NCI-H2227 (cell line): ENCODE measurements around the gene COPZ2.
"Not testable (repeated sequence)": the region's sequence is repeated elsewhere in the genome, so short reads cannot be mapped to it uniquely, and the experiment has no call there.

Experiments used
- DNase-seq: peaks from one replicate; lab custom pipeline; 2025; ENCODE audit not compliant: unreplicated experiment; lab: John Stamatoyannopoulos, UW

Gene COPZ2

GRCh38 chr17:48056246-48056745 is 18.7 kb upstream of the COPZ2 start:
- no peak for DNase-seq

DNA sequence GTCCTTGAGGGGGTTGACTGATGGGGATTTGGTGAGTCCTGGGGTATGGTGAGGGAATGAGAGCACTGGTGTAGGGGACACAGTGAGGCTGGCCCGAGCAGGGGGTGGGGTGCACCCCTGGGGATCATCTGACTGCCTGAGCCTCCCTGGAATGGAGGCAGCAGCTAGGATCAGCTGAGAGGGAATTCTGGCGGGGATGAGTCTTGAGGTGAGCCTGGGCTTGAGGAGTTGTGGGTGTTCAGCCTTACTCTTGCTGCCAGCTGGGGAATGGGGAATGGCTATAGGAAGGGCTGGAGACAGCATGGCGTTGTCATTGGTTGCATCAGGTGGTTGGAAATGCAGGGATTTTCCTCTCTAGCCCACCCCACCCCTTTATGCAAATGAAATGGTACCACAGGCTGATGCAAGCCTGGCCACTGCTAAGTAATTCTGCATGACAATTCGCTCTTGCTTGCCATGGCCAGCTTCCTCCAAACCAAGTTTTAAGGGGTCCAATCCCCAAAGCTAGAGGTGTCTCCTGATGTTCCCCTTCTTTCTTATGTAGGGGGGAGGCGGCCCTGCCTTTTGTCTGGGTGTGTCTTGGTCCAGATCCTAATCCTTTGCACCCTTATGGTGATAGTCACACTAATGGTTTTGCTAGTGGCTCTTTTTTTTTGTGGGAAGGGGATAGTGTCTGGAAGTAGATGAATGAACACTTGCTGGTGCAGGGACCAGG is 18.1 kb upstream of the COPZ2 start:
- DNase-seq: no peak

DNA sequence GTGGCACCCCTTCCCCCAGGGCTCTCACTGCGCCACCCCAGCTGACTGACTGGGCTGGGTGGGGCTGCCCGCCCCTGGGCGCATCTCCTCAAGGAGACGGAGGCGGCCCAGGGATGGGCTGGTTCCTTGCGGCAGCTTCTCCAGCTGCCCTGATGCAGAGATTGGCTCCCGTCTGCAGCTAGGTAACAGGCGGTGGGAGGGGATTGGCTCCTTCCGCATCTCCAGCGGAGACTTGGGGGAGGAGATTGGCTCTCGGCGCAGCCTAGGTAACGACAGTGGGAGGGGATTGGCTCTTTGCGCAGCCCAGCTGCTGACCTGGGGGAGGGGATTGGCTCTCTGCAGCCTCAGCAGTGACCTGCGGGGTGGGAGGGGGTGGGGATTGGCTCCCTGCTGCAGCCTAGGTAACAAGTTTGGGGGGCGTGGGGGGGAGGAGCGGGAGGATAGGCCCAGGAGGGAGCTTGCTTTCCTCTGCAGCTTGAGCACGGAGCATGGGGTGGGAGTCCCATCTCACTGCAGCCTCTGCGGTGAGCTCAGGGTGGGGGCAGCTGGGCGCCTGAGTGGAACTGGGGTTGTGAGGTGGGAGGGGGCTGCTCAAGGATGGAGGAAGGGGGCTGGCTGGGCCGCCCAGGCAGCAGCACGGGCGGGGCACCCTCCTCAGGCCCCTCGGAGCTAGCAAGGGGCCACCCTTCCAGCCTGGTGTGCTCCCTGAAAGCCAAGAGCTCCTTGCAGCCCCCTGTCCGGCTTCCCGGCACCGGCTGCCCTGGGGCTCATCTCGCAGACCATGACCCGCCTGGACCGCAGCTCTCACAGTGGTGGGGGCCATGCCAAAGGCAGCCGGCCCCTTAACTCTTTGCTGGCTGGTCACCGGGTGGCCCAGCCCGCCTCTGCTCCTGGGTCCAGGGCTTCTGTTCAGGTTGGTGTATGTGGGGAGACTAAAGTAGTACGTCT is 16.9 kb upstream of the COPZ2 start:
- peak; percentile 97 for DNase-seq

GRCh38 chr17:48053758-48054237 is 16.2 kb upstream of the COPZ2 start:
- DNase-seq: no peak

DNA sequence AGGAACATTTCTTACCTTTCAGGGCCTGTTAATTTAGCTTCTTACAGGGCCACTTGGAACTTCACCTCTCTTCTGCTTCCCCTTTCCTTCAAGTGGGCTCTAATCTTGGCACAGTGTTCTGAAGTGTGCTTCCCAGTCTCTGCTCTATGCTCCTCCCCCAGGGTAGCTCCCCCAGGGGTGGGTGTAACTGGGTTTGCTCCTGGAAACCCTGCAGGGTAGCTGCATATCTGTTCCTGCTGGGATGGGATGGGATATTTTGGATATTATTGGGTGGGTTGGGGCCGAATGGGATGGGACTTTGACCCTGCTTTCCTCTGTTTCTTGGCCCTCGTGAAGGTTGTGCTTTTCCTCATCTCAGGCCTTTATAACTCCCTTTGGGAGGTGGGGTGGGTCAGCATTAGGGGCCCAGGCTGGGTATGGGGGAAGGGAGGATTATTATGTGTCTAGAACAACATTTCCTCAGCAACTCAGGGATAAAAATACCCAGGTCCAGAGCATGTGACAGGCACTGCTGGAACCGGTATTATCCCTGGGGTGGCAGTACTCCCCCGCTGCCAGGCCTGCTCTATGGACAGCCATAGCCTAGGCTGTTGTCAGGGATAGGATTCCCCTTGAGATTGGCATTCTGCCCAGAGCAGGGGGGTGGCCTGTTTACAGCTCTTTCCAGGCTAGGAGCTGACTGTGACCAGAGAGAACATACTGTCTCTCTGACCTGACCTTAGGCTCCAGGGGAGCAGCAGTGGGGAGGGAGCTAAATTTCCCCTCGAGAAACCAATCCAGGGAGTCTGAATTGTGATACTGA is 15.6 kb upstream of the COPZ2 start:
- DNase-seq: peak; percentile 72

- DNase-seq: peak; percentile 33
Observed at GRCh38 chr17:48051706-48052486, 14.3 kb upstream of the COPZ2 start.

GRCh38 chr17:48051283-48051682 is 13.7 kb upstream of the COPZ2 start:
- DNase-seq: no peak

DNA sequence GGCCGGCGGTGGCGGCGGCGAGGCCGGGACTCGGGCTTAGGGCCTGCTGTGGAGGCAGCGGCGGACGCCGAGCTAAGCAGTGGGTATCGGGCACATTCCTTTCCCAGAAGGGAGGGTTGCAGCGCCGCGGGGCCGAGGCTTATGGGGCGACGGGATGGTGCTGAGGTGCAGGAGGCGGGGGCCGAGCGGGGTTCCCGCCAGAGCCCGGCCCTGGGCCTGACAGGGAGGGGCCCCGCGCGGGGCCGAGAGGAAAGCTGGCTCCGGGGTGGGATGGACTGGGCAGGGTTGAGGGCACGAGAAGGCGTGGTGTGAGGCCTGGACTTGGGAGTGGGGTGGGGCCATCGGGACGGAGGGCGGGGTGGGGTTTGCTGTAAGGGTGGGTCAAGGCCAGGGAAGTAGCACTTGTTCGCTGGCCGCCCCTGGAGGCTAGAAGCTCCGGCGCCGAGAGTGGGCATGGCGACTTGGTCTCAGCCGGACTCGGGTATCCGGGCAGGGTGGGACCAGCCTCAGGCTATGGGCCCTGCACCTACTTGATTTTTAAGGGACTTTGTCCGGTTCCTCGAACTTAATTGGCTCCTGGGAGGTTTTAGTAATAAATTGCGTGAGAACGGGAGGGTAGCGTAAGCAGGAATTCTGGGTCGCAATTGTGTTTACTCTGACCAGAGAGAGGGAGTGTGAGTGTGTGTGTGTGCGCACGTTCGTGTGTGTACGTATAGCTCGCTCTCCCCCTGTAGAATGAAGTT is 11.0 kb upstream of the COPZ2 start:
- DNase-seq: peak; percentile 87

DNA sequence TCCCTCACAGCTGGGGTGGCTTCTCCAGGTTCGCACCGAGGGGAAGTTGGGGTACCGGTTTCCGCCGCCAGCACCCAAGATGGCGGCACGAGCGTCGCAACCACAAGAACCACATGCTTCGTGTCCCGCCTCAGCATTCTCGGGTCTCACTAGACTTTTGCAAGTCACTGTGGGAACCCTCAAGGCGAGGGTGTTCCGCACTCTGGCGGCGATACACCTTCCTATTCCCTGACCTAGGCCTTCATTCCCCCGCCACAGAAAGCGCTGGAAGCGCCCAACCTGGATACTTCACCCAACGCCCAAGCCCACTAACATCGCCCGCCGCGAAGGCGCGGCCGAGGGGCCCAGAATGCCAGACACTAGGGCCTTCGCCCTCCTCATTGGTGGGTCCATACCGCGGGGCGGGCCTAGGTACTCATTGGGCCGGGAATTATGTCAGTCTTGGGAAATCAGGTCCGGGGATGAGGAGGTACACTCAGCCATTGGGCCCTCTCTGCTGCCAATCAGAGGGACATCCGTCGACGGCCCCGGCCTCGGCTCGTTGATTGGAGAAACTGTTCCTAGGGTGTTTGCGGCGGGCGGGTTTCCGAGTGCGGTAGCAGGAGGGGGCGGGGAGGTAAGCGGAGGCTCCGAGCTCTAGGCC is 10.3 kb upstream of the COPZ2 start, which contains the start of gene NFE2L1:
TSS of gene NFE2L1 (plus strand) at position 619 of the 643 bp plus-strand sequence. CDS start 2,760 bp downstream, outside the sequence.
- DNase-seq: peak; percentile 99

DNA sequence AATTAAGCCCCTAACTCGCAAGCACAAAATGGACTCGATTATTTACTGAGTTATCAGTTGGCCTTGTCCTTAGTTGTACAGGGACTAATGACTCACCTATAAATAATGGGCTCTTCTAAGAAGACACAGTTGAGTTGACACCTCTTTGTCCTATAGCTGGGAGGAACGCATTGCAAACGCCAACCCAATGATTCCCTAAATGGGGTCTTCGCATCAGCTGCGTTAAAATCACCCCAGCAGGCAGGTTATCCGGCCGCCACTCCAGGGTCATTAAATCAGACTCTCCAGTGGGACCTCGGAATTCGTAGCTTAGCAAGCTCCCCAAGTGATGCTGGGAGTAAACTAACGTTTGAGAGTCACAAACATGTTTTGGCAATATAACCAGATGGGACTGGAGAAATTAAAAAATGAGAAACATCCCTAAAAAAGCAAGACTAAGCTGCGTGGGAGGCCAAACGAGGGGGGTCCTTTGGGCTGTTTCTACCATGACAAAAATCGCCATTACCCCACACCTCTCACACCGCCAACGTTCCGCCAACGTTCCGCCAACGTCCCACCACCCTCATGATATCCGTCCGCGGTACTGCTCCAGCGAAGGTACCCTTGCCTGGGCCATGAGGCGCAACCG is 9.6 kb upstream of the COPZ2 start:
- no peak for DNase-seq

DNA sequence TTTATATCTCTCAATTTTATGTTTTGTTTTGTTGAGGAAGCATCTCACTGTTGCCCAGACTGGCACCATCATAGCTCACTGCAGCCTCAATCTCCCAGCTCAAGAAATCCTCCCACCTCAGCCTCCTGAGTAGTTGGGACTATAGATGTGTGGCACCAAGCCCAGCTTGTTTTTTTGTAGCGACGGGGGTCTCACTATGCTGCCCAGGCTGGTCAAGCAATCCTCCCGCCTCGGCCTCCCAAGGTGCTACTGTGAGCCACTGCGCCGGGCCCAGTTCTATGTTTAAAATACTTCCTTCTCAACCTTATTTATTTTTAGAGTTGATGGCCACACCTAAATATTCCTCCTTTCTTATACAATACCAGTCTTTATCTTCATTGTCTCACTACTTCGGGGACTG is 8.7 kb upstream of the COPZ2 start:
- DNase-seq: no peak

DNA sequence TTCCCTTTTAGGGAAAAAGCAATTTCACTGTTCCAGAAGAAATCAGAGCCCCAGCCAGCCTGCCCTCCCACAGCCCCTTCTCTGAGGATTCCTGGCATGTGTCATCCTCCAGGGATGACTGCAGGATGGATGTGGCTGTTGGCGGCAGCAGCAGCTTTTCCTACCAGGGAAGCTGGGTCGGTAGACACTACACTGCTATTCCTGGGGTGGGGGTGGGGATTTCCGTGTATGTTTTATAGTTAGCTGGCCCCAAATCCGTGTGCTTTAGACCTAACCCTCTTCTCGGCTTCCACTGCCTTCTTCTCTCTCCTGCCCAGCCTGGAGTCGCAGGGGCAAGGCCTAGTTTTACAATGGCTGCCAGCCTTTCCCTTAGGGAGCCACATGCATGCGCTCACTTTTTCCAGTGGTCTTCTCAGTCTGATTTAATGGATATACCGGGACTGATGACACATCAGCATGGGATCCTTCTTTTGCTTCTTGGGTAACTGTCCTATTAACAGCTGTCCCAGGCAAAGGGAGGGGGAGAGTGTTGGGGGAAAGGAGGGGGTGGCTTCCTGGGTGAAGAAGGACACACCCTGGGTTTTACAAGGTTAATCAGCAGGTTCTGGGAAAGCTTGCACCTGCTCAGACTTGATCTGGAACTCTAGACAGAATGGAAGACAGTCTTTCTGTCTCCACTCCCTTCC is 7.9 kb upstream of the COPZ2 start:
- DNase-seq: no peak

- no peak for DNase-seq
Observed at GRCh38 chr17:48044851-48045250, 7.3 kb upstream of the COPZ2 start.

DNA sequence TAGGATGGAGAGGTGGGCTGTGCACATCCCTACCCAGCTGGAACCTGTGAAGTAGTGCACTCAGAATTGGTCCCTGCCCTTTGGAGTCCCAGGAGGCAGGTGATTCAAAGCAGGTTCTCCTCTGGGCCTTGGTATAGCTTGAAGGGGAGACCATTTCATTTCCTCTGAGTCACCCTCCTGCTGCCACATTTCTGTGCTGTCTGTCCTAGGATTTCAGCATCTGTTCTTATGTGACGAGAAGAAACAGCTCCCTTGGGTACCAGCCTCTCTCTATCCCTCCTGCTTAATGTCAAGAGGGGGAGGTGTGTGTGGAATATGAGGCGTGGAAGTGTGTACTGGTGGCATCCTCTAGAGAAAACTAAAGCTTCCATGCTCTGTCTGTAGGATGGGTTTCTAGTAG is 5.6 kb upstream of the COPZ2 start:
- DNase-seq: no peak

DNA sequence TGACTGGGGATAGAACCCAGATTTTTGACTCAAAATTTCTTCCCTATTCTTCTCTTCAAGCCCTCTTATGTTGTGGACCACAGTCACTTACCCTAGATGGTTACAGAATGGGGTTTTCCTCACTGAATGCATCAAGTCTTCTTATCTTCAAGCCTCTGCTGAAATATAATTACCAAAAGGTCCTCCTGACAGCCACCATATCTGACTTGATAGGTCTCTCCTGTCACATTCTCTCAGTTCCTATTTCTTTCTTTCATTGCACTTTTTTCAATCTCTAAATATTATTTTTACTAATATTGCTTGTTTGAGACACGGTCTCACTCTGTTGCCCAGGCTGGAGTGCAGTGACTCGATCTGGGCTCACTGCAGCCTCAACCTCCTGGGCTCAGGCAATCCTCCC is 1.1 kb upstream of the COPZ2 start:
- DNase-seq: no peak

- no peak for DNase-seq
Observed at GRCh38 chr17:48037838-48038323, 284 bp upstream of the COPZ2 start.

- no peak for DNase-seq
Observed at GRCh38 chr17:48036693-48037035, 933 bp downstream of the COPZ2 start.

DNA sequence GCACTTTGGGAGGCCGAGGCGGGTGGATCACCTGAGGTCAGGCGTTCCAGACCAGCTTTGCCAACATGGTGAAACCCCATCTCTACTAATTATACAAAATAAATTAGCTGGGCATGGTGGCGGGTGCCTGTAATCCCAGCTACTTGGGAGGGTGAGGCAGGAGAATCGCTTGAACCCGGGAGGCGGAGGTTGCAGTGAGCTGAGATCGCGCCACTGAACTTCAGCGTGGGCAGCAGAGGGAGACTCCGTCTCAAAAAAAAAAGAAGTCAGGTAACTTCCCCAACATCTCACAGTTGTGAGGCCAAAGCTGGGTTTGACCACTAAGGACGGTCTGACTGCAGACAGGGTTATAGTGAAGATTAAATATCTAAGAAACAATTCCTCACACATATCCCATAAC is 2.9 kb downstream of the COPZ2 start:
- DNase-seq: not testable (repeated sequence)
